Activated CD8-positive, alpha-beta T cell treated with anti-CD3 and anti-CD28 coated beads for 36 hours (primary cell): Measurements from ENCODE around the gene PRR5. TPM values are rescaled to one million over a fixed set of nuclear protein-coding genes. Genes with fewer than 3 reads are reported as not detected.
A peak's percentile ranks its signal among the peaks of the same experiment; 100 is the strongest.

Experiments used
- ATAC-seq: fragments of 200-7000 bp; cut with Tn5 transposase; one replicate; pipeline ENCODE4 v1.10.0; 2021; ENCODE audit warnings: mild to moderate bottlenecking, moderate library complexity
- CTCF ChIA-PET: fragments of 350-600 bp; sonication (Branson Sonifier 250); formaldehyde crosslinking; loops from one replicate; lab custom pipeline; 2021; ENCODE audit warnings: antibody characterized with exemption; lab: Charles Lee
- POLR2A ChIA-PET: fragments of 350-600 bp; sonication (Branson Sonifier 250); formaldehyde crosslinking; loops from one replicate; lab custom pipeline; 2021; ENCODE audit warnings: antibody characterized with exemption; lab: Charles Lee
- DNase-seq: peaks from one replicate; pipeline ENCODE4 v3.0.0-alpha.2; 2020
- H3K27ac Mint-ChIP-seq: one replicate; pipeline ENCODE4 v1.8.0; 2021; ENCODE audit warnings: mild to moderate bottlenecking, mixed read lengths
- H3K27me3 Mint-ChIP-seq: one replicate; pipeline ENCODE4 v1.8.0; 2021; ENCODE audit warnings: mixed read lengths
- H3K36me3 Mint-ChIP-seq: one replicate; pipeline ENCODE4 v1.8.0; 2021; ENCODE audit warnings: low read depth, mixed read lengths
- H3K4me1 Mint-ChIP-seq: one replicate; pipeline ENCODE4 v1.8.0; 2021; ENCODE audit warnings: low read depth, mixed read lengths
- H3K4me3 Mint-ChIP-seq: one replicate; pipeline ENCODE4 v1.8.0; 2021; ENCODE audit warnings: mild to moderate bottlenecking, moderate library complexity, mixed read lengths
- H3K9me3 Mint-ChIP-seq: one replicate; pipeline ENCODE4 v1.8.0; 2021; ENCODE audit warnings: mixed read lengths
- intact Hi-C: fragments of 100-400 bp; cut with micrococcal nuclease; formaldehyde crosslinking; loops from one replicate; pipeline ENCODE4 v1.10.0; 2022
- total RNA-seq, 2 experiments: library from RNA; stranded (reverse); gene quantifications; one replicate each; pipeline ENCODE4 v1.2.3, GENCODE V29; 2021
- TF ChIP-seq, protein P1 (sequence below): fragments of 200-600 bp; IDR thresholded peaks from one replicate; pipeline ENCODE4 v1.8.0; 2022; ENCODE audit warnings: antibody characterized with exemption, mild to moderate bottlenecking

PRR5 gene
- total RNA-seq, 2 experiments from 2014 or later, result 26.8 to 27.3 TPM

DNA sequence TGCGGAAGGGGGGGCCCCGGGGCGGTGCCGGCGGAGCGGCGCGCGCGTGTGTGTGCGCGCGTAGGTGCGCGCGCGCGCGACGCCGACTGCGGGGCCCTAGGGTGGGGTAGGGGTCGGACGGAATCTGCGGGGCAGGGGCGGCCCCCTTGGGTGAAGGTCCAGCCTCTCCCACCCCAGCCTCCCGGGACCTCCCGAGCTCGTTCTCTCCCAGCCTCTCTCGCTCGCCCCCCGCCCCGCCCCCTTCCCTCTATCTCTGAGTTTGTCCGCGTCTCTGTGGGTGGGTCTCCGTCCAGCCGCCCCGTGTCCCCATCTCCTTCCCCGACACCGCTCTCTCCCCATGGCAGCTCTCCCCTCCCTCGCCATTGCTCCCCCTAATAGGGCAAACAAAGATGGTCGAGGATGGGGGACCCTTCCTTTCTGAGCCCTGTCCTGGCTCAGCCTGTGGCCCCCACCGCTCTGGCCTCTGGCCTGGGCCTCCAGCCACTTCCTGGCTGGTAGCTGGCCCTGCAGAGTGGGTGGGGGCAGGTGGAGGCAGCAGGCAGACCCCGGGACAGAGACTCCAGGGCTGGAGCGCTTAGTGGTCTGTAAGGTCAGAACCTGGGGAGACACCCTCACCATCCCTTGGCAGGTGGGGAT lies 33.0 kb upstream of the PRR5 start:
- peak overlapping the region; percentile 25 for H3K27ac Mint-ChIP-seq
- H3K27me3 Mint-ChIP-seq, result no peaks in the 10 kb centered on the region
- TF ChIP-seq, protein P1, sequence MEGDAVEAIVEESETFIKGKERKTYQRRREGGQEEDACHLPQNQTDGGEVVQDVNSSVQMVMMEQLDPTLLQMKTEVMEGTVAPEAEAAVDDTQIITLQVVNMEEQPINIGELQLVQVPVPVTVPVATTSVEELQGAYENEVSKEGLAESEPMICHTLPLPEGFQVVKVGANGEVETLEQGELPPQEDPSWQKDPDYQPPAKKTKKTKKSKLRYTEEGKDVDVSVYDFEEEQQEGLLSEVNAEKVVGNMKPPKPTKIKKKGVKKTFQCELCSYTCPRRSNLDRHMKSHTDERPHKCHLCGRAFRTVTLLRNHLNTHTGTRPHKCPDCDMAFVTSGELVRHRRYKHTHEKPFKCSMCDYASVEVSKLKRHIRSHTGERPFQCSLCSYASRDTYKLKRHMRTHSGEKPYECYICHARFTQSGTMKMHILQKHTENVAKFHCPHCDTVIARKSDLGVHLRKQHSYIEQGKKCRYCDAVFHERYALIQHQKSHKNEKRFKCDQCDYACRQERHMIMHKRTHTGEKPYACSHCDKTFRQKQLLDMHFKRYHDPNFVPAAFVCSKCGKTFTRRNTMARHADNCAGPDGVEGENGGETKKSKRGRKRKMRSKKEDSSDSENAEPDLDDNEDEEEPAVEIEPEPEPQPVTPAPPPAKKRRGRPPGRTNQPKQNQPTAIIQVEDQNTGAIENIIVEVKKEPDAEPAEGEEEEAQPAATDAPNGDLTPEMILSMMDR, result no peak
- H3K4me1 Mint-ChIP-seq, result peaks cover 55% of the 10 kb centered on the region
- POLR2A ChIA-PET, result interaction anchor here (1.2 kb wide), 1 partner anchor 15 kb away, joined by 4 read pairs; no protein-coding TSS in a partner anchor
- H3K36me3 Mint-ChIP-seq, result no peaks in the 10 kb centered on the region
- no peak for ATAC-seq
- CTCF ChIA-PET, result interaction anchor here (1.0 to 6.2 kb wide), 2 partner anchors 14 to 675 kb away, joined by 3 to 56 read pairs; no protein-coding TSS in a partner anchor
- no peak for DNase-seq
- no peaks in the 10 kb centered on the region for H3K9me3 Mint-ChIP-seq
- intact Hi-C loops, result no loop called here
- peak overlapping the region; percentile 72 for H3K4me3 Mint-ChIP-seq

DNA sequence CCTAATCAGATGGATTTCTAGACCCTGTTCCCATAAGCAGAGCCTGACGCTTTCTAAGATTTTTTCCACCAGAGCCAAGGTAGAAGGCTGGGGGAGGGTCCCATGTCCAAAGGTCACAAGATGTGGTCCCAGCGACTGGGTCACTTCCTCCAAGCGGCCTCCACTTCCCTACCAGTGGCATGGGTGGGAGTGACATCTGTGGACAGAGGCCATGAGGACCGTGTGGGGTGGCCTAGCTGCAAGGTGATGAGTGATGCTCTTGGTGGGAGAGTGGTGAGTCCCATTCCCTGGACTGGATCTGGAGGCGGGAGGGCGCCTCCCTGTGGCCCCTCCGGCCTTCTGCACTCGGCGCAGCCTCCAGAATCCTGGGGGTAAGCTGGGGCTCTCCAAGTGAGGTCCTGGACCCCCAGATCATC lies 32.4 kb upstream of the PRR5 start:
- POLR2A ChIA-PET, result interaction anchor here (1.3 kb wide), 1 partner anchor 14 kb away, joined by 4 read pairs; no protein-coding TSS in a partner anchor
- ATAC-seq, result no peak

DNA sequence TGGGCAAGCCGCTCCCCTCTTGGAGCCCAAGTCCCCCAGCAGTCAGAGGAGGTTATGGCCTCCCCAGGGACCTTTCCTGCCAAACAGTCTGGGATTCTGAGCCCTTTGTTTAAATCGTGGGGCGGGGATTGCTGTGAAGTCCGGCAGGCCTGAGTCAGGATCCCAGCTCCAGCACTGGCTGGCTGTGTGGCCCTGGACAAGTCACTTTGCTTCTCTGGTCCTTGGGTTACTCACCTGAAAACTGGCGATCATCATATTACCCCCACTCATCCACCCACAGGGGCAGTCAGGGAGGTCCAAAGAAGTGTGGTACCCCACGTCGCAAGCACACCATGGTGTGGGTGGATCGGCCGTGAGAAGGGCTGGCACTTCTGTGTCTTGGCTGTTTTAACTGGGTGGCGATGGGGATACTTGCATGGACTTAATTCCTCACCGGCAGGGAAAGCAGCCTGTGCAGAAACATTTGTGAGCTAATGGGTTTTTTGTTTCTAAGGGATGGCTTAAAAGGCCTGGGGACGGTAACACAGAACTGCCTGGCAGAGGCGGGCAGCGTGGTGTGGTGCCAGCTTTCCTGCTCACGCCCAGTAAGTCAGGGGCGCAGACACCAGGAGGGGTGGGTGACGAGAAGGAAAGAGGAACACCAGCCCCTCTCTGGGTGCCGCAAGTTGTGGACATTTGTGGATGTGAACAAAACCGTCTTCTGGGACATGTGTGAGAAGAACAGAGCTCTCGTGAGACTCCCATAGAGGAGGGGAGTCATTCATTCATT lies 31.6 kb upstream of the PRR5 start:
- TF ChIP-seq, protein P1, result no peak
- intact Hi-C loops, result no loop called here

More for the DNA sequence above, 32.4 kb upstream of the PRR5 start:
- intact Hi-C loops, result no loop called here
- Mint-ChIP-seq H3K4me1 (peaks cover 50% of the 10 kb centered on the region), H3K9me3 (no peaks in the 10 kb centered on the region), H3K27ac (no peak overlapping the region), H3K36me3 (no peaks in the 10 kb centered on the region), H3K27me3 (no peaks in the 10 kb centered on the region), H3K4me3 (peak overlapping the region; percentile 72)
- CTCF ChIA-PET, result interaction anchor here (1.0 to 6.2 kb wide), 2 partner anchors 13 to 676 kb away, joined by 3 to 56 read pairs; no protein-coding TSS in a partner anchor
- DNase-seq, result peak; percentile 30
- TF ChIP-seq, protein P1, result peak; percentile 52

DNA sequence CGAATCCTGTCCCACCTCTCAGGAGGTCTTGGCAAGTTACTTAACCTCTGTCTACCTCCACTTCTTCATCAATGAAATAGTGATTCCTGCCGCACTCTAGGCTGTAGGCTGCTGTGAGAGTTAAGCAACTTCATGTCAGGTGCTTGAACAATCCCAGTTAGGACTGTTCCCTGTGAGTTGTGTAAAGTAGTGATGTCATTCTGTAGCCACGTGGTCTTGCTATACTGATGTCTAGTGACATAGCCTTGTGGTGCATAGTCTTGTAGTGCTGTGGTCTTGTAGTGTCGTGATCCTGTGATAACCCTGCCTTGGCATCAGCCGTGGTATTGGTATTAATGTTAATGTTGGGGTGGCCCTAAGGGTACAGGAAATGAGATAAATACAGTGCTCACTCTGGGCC lies 30.3 kb upstream of the PRR5 start:
- Mint-ChIP-seq H3K36me3 (no peaks in the 10 kb centered on the region), H3K4me1 (peaks cover 41% of the 10 kb centered on the region), H3K4me3 (no peak overlapping the region), H3K27me3 (no peaks in the 10 kb centered on the region), H3K9me3 (no peaks in the 10 kb centered on the region), H3K27ac (peak overlapping the region; percentile 30)
- TF ChIP-seq, protein P1, result no peak
- ChIA-PET POLR2A (interaction anchor here (1.5 kb wide), 1 partner anchor 11 kb away, joined by 6 read pairs; no protein-coding TSS in a partner anchor), CTCF (interaction anchor here (6.2 kb wide), 1 partner anchor 11 kb away, joined by 56 read pairs; no protein-coding TSS in a partner anchor)
- peak; percentile 64 for DNase-seq
- intact Hi-C loops, result no loop called here
- peak; percentile 71 for ATAC-seq

More for the DNA sequence above, 31.6 kb upstream of the PRR5 start:
- Mint-ChIP-seq H3K9me3 (no peaks in the 10 kb centered on the region), H3K4me1 (peaks cover 43% of the 10 kb centered on the region), H3K36me3 (no peaks in the 10 kb centered on the region), H3K4me3 (peak overlapping the region; percentile 72), H3K27me3 (no peaks in the 10 kb centered on the region), H3K27ac (no peak overlapping the region)
- DNase-seq (no peak), ATAC-seq (no peak)
- CTCF ChIA-PET, result interaction anchor here (6.2 kb wide), 1 partner anchor 12 kb away, joined by 56 read pairs; no protein-coding TSS in a partner anchor
- POLR2A ChIA-PET, result interaction anchor here (1.0 to 1.3 kb wide), 2 partner anchors 14 to 15 kb away, joined by 4 read pairs; no protein-coding TSS in a partner anchor
